Measurements from ENCODE around the gene USP14.

USP14 gene

DNA sequence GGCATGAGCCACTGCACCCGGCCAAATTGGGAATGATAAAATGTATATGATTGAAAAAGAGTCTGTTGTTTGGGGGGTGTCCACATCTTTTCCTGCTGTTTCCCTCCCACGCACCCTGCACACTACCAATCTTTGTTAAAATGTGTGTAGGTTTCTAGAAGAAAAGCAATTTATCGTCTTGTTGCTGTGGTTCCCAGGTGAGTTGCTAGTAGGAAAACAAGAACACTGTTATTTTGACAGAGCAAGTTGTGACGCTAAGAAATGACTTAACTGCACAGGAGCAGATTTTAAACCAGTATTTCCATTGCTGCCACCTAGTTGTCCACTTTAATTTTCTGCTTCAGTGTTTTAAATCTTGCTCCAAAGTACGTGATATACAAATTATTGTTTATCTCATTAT lies 21.0 kb upstream of the USP14 start:
- Histone ChIP-seq H3K9me3 (ENCODE audit: control insufficient read depth, insufficient read depth, low read depth, low read length) (no peaks in the 10 kb centered on the region), H3K4me3 (ENCODE audit: low read depth, low read length) (no peak overlapping the region), H3K36me3 (ENCODE audit: control insufficient read depth in 2 of 2, insufficient read depth in 1 of 2, low read length in 2 of 2) (no peaks in the 10 kb centered on the region), H3K4me1 (ENCODE audit: control insufficient read depth, insufficient read depth, low read length) (no peaks in the 10 kb centered on the region), H3K27ac (ENCODE audit: extremely low read depth, low read depth, low read length) (no peak overlapping the region)
- TF ChIP-seq, protein P1, sequence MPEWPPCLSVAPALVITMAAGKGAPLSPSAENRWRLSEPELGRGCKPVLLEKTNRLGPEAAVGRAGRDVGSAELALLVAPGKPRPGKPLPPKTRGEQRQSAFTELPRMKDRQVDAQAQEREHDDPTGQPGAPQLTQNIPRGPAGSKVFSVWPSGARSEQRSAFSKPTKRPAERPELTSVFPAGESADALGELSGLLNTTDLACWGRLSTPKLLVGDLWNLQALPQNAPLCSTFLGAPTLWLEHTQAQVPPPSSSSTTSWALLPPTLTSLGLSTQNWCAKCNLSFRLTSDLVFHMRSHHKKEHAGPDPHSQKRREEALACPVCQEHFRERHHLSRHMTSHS (tag by site-specific recombination; IDR thresholded peaks at IDR 0.05), result no peak
- no peak for TF ChIP-seq ZNF423 (tag by site-specific recombination; IDR thresholded peaks at IDR 0.05)
- TF ChIP-seq, protein P2, sequence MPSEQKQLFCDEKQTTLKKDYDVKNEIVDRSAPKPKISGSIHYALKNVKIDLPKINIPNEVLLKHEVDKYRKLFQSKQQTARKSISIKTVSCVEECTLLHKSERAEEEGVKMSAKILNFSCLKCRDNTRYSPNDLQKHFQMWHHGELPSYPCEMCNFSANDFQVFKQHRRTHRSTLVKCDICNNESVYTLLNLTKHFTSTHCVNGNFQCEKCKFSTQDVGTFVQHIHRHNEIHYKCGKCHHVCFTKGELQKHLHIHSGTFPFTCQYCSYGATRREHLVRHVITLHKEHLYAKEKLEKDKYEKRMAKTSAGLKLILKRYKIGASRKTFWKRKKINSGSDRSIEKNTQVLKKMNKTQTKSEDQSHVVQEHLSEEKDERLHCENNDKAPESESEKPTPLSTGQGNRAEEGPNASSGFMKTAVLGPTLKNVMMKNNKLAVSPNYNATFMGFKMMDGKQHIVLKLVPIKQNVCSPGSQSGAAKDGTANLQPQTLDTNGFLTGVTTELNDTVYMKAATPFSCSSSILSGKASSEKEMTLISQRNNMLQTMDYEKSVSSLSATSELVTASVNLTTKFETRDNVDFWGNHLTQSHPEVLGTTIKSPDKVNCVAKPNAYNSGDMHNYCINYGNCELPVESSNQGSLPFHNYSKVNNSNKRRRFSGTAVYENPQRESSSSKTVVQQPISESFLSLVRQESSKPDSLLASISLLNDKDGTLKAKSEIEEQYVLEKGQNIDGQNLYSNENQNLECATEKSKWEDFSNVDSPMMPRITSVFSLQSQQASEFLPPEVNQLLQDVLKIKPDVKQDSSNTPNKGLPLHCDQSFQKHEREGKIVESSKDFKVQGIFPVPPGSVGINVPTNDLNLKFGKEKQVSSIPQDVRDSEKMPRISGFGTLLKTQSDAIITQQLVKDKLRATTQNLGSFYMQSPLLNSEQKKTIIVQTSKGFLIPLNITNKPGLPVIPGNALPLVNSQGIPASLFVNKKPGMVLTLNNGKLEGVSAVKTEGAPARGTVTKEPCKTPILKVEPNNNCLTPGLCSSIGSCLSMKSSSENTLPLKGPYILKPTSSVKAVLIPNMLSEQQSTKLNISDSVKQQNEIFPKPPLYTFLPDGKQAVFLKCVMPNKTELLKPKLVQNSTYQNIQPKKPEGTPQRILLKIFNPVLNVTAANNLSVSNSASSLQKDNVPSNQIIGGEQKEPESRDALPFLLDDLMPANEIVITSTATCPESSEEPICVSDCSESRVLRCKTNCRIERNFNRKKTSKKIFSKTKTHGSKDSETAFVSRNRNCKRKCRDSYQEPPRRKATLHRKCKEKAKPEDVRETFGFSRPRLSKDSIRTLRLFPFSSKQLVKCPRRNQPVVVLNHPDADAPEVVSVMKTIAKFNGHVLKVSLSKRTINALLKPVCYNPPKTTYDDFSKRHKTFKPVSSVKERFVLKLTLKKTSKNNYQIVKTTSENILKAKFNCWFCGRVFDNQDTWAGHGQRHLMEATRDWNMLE (tag by site-specific recombination; conservative IDR thresholded peaks at IDR 0.05; ENCODE audit: low read depth), result no peak
- TF ChIP-seq ZBTB48 (tag by site-specific recombination; IDR thresholded peaks at IDR 0.05), result no peak
- no peak for TF ChIP-seq WT1 (tag by site-specific recombination; IDR thresholded peaks at IDR 0.05)
- no peak for TF ChIP-seq ZNF792 (tag by site-specific recombination; IDR thresholded peaks at IDR 0.05)
- no peak for TF ChIP-seq ZNF529 (tag by site-specific recombination; IDR thresholded peaks at IDR 0.05; ENCODE audit: insufficient replicate concordance)
- no peak for TF ChIP-seq BCL11A (tag by site-specific recombination; IDR thresholded peaks at IDR 0.05; ENCODE audit: low read depth)
- TF ChIP-seq ZNF624 (tag by site-specific recombination; IDR thresholded peaks at IDR 0.05), result no peak
- TF ChIP-seq ZFP3 (tag by site-specific recombination; IDR thresholded peaks at IDR 0.05; ENCODE audit: low read depth), result no peak
- no peak for TF ChIP-seq ZNF24 (tag by site-specific recombination; IDR thresholded peaks at IDR 0.05)
- no peak for TF ChIP-seq ZEB2 (tag by site-specific recombination; IDR thresholded peaks at IDR 0.05)
- TF ChIP-seq ZNF830 (tag by site-specific recombination; IDR thresholded peaks at IDR 0.05; ENCODE audit: low read depth), result no peak
- no peak for TF ChIP-seq ZNF157 (tag by site-specific recombination; IDR thresholded peaks at IDR 0.05)
- no peak for TF ChIP-seq ZBTB7A (tag by site-specific recombination; IDR thresholded peaks at IDR 0.05; ENCODE audit: low read depth)
- POLR2A ChIA-PET, result no interaction called here
- CTCF ChIA-PET, result no interaction called here

DNA sequence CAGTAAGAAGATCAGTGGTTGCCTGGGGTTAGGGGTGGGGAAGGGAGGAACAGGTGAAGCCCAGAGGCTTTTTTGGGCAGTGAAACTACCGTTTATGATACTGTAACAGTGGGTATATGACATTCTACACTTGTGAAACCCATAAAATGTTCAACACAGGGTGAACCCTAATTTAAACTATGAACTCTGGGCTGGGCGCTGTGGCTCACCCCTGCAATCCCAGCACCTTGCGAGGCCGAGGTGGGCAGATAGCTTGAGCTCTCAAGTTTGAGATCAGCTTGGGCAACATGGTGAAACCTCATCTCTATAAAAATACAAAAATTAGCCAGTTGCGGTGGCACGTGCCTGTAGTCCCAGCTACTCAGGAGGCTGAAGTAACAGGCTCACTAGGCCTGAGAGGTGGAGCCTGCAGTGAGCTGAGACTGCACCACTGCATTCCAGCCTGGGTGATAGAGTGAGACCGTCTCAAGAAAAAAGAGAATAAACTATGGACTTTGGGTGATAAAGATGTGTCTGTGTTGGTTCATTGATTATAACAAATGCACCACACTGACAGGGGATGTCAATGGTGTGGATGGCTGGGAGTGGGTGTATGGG lies 17.6 kb upstream of the USP14 start:
- H3K36me3 ChIP-seq (ENCODE audit: control insufficient read depth in 2 of 2, insufficient read depth in 1 of 2, low read length in 2 of 2), result no peaks in the 10 kb centered on the region
- ChIA-PET POLR2A (no interaction called here), CTCF (interaction anchor here (0.6 to 0.9 kb wide), 2 partner anchors 72 to 476 kb away, joined by 3 read pairs; no protein-coding TSS in a partner anchor)
- no peaks in the 10 kb centered on the region for H3K9me3 ChIP-seq (ENCODE audit: control insufficient read depth, insufficient read depth, low read depth, low read length)
- H3K4me1 ChIP-seq (ENCODE audit: control insufficient read depth, insufficient read depth, low read length), result no peaks in the 10 kb centered on the region
- H3K4me3 ChIP-seq (ENCODE audit: low read depth, low read length), result no peak overlapping the region
- H3K27ac ChIP-seq (ENCODE audit: extremely low read depth, low read depth, low read length), result no peak overlapping the region
- TF ChIP-seq ZNF138 (tag by site-specific recombination; IDR thresholded peaks at IDR 0.05; ENCODE audit: borderline replicate concordance) (no peak), ZNF658 (tag by site-specific recombination; IDR thresholded peaks at IDR 0.05) (no peak), ZNF701 (tag by site-specific recombination; IDR thresholded peaks at IDR 0.05) (no peak), ZNF394 (tag by site-specific recombination; IDR thresholded peaks at IDR 0.05; ENCODE audit: borderline replicate concordance) (no peak), ZNF629 (tag by site-specific recombination; IDR thresholded peaks at IDR 0.05) (no peak), ZNF350 (tag by site-specific recombination; IDR thresholded peaks at IDR 0.05) (no peak), ZIC2 (tag by site-specific recombination; IDR thresholded peaks at IDR 0.05) (no peak)
- TF ChIP-seq, protein P3, sequence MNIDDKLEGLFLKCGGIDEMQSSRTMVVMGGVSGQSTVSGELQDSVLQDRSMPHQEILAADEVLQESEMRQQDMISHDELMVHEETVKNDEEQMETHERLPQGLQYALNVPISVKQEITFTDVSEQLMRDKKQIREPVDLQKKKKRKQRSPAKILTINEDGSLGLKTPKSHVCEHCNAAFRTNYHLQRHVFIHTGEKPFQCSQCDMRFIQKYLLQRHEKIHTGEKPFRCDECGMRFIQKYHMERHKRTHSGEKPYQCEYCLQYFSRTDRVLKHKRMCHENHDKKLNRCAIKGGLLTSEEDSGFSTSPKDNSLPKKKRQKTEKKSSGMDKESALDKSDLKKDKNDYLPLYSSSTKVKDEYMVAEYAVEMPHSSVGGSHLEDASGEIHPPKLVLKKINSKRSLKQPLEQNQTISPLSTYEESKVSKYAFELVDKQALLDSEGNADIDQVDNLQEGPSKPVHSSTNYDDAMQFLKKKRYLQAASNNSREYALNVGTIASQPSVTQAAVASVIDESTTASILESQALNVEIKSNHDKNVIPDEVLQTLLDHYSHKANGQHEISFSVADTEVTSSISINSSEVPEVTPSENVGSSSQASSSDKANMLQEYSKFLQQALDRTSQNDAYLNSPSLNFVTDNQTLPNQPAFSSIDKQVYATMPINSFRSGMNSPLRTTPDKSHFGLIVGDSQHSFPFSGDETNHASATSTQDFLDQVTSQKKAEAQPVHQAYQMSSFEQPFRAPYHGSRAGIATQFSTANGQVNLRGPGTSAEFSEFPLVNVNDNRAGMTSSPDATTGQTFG (tag by site-specific recombination; IDR thresholded peaks at IDR 0.05; ENCODE audit: borderline replicate concordance), result no peak
- TF ChIP-seq, protein P4, sequence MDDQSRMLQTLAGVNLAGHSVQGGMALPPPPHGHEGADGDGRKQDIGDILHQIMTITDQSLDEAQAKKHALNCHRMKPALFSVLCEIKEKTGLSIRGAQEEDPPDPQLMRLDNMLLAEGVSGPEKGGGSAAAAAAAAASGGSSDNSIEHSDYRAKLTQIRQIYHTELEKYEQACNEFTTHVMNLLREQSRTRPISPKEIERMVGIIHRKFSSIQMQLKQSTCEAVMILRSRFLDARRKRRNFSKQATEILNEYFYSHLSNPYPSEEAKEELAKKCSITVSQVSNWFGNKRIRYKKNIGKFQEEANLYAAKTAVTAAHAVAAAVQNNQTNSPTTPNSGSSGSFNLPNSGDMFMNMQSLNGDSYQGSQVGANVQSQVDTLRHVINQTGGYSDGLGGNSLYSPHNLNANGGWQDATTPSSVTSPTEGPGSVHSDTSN (CRISPR knock-in tag; IDR thresholded peaks at IDR 0.05), result no peak
- TF ChIP-seq, protein P5, sequence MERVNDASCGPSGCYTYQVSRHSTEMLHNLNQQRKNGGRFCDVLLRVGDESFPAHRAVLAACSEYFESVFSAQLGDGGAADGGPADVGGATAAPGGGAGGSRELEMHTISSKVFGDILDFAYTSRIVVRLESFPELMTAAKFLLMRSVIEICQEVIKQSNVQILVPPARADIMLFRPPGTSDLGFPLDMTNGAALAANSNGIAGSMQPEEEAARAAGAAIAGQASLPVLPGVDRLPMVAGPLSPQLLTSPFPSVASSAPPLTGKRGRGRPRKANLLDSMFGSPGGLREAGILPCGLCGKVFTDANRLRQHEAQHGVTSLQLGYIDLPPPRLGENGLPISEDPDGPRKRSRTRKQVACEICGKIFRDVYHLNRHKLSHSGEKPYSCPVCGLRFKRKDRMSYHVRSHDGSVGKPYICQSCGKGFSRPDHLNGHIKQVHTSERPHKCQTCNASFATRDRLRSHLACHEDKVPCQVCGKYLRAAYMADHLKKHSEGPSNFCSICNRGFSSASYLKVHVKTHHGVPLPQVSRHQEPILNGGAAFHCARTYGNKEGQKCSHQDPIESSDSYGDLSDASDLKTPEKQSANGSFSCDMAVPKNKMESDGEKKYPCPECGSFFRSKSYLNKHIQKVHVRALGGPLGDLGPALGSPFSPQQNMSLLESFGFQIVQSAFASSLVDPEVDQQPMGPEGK (tag by site-specific recombination; IDR thresholded peaks at IDR 0.05), result no peak

Data from HEK293 (cell line).